ENCODE results near the gene ITPRIP.

The ITPRIP gene

GRCh38 chr10:104307576-104308438, 30.5 kb downstream of the ITPRIP start:
- no peak for DNase-seq

DNA sequence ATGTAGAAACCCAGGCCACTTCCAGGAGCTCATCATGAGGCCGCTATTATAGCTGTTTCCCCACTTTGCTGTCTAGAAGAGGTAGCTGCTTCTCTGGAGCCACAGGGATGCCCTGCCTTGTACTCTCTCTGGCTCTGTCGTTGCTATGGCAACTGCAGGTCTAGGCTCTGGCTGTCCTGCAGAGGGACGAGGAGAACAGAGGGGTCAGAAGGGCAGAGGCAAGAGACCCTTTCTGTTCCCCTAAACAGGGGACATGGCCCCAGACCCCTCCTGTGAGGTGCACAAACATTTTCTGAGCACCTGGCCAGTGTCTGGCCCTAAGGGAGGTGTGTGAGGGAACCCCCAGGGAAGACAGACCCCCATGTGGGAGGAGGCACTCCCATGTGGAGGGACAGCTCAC, 31.4 kb downstream of the ITPRIP start:
- DNase-seq: no peak

GRCh38 chr10:104304927-104305326, 33.3 kb downstream of the ITPRIP start:
- no peak for DNase-seq

- DNase-seq: no peak
Measured at GRCh38 chr10:104304356-104304745, 33.9 kb downstream of the ITPRIP start.

- no peak for DNase-seq
Measured at GRCh38 chr10:104303594-104304355, 34.5 kb downstream of the ITPRIP start.

DNA sequence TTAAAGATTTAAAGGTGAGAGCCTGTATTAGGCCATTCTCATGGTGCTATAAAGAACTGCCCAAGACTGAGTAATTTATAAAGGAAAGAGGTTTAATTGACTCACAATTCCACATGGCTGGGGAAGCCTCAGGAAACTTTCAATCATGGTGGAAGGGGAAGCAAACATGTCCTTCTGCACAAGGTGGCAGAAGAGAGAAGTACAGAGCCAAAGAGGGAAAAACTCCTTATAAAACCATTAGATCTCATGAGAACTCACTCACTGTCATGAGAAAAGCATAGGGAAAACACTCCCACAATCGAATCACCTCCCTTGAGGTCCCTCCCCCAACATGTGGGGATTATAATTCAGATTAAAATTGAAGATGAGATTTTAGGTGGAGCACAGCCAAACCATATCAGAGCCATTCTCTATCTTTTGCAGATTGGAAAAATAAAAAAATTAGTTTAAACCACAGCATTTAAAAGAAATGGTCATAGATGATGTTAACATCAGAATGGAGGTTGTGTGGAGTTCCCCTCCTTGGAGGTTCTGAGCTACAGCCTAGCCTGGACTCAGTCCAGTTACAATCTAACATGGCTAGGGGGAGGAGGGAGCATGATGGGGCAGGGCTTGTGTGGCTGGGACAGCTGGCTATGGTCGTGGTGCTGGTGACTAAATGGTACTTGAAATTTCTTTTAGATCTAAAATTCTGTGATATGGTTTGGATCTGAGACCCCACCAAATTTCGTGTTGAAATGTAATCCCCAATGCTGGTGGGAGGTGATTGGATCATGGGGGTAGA, 36.2 kb downstream of the ITPRIP start:
- DNase-seq: no peak

DNA sequence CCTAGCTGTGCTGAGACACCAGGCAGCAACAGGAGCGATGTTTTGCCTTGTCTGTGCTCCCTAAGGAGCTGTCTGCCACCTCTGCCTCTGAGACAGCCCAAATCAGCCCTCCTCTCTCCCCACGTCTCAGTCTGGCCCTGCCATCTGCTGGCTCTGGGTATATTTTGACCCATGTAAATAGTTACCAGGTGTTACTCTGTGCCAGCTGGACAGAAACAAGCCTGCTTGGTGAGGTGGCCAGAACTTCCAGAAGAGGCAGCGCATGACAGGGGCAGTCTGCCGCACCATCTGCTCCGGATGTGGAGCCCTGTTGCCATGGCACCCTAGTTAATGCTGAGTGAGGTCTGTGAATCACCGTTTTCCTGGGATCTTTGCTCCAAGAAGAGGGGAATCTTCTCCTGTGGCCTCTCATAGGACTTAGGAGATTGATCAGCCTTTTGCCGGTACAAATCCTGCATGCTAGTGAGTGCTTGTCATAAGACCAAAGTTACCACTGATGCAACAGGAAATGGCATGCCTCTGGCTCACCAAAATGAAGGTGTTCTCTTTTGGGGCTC, 37.5 kb downstream of the ITPRIP start:
- DNase-seq: no peak

DNA sequence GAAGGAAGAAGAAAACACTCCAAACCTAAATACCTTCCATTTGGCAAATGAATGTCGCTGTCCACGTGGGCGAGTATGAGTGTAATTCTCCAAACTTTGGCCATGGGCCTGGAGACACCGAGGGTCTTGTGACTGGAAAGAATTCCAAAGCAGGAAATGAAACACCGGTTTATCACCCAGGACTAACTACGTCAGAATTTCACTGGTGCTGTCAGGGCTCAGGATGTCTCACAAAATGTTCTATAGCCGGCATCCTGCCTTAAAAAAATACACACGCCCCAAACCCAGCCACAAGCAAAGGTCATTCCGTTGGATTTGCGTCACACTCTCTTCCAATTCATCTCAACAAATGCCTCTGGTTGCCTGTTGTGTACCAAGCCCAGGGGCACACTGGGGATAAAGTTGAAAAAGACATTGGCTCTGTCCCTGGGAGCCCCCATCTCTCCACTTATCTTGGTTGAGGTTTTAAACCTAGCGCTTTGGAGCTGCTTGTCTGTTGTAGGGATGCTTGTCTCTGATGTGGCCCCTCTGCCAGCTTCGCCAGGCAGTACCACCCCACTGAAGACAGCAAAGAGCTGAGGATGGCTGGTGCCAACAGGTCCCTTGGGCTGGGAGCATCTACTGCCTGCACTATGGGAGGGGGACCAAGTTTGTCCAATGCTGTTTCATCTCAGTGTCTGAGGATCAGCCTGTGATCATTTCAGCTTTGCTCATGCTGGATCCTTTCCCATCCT, 38.1 kb downstream of the ITPRIP start:
- no peak for DNase-seq

GRCh38 chr10:104299031-104299904, 39.0 kb downstream of the ITPRIP start:
- no peak for DNase-seq

GRCh38 chr10:104297697-104298660, 40.3 kb downstream of the ITPRIP start:
- DNase-seq: peak; percentile 35 to 49

DNA sequence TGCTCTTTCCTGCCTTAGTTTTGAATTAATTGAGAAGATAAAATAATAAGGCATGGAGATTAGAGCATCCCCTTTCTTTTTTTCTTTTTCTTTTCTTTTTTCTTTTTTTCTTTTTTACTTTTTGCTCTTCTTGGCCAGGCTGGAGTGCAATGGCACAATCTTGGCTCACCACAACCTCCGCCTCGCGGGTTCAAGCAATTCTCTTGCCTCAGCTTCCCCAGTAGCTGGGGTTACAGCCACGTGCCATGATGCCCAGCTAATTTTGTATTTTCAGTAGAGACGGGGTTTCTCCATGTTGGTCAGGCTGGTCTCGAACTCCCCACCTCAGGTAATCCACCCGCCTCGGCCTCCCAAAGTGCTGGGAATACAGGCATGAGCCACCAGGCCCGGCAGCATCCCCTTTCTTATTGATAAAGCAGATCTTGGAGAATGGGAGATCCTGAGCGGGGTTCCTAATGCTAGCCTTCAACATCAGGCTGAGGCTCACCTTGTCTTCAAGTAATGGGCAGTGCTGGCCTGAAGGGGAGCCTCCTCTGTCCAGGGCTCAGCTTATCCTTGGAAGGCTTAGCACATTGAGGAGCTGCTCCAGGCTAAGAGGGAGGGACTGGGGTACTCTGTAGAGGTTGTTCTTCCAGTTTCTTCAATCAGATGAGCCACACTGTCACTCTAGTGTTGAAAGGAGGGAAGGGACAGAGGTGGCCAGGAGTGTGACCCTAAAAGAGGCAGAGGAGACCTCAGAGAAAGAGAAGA, 41.4 kb downstream of the ITPRIP start:
- DNase-seq: no peak

GRCh38 chr10:104293781-104294321, 44.4 kb downstream of the ITPRIP start:
- no peak for DNase-seq

GRCh38 chr10:104293011-104293410, 45.3 kb downstream of the ITPRIP start:
- no peak for DNase-seq

DNA sequence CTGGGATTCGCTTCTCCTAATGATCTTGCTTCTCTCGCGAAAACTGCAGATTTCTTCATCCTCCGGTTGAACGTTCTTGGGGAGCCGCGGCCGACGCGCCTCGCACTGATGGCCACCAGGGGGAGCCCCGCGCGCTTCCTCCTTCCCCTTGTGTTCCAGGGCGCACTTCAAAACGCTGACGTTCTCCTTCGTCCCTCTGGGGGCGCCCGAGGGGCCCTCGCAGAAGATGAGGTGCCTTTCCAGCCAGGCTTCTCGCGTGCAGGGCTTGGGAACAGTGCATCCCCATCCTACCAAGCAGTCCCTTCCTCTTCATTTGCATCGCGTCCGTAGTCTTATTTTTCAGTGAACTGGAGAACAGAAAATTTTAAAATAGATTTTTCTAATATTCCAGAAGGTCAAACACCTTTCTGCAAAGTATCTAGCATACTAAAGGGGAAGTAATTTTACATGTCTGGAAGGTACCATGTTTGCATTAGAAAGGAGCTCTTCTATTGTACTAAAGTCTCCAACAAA, 46.8 kb downstream of the ITPRIP start:
- peak; percentile 89 to 91 for DNase-seq

DNA sequence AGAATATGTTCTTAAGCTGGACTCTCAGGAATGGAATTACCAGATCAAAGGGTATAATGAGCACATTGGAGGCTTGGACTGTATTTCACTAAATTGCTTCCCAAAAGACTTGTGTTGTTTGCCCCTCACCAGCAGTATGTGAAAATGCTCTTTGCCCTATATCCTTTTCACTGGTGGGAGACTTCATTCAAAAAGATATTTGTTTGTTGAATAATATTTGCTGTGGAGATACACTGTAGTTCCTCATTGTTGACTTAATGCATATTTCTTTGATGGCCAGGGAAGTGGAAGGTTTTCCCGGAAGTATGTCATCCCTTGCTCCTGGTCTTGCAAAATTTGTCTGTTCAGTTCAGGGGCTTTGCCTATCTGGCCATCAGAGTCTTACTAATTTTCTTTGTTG, 49.9 kb downstream of the ITPRIP start:
- DNase-seq: no peak

GRCh38 chr10:104286939-104287338, 51.3 kb downstream of the ITPRIP start:
- no peak for DNase-seq

DNA sequence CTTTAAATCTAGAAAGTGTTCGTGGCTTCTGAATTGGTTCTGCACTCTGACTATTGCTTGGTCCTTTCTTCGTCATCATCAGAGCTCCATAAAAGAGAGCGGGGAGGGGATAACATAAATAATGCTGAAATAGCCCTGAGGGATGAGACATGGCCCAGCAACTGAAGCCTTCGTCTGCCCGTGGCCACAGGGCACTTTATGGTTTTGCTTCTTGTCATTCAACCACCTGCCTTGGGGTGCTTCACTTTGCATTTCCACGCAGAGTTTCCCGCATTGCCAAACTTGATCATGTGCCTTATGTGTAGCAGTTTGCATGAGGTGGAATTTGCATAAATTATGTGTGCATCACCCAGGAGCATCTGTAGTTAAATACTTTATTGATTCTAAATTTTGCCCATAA, 53.4 kb downstream of the ITPRIP start:
- DNase-seq: no peak

DNA sequence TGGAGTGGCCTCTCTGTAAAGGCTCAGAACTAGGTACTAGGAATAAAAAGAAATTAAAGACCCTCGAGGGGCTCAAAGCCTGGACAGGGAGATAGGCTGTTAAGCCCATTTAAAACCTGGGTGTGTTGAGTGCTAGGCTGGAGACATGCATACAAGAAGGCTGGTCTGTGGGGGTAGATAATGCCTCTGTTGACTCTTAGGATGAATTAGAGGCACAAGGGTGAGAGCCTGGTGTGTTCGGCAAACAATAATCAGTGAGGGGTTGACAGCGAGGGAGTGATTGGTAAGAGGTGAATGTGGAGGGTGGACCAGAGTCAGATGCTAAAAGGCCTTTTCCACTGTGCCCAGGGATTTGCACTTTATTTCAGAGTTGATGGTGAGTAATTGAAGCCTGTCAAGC, 56.6 kb downstream of the ITPRIP start:
- DNase-seq: no peak
